ENCODE results near the gene MAGI1. TPM values are rescaled to one million over a fixed set of nuclear protein-coding genes. Genes with fewer than 3 reads are reported as not detected.

Gene MAGI1
- total RNA-seq, 2 donors from 2014 or later, result 23.4 to 41.4 TPM

- Histone ChIP-seq H3K9me3 (no peaks in the 10 kb centered on the region), H3K4me1 (no peaks in the 10 kb centered on the region), H3K9ac (ENCODE audit: low read depth in 2 of 2, low read length in 2 of 2) (no peak overlapping the region), H3K4me3 (no peak overlapping the region), H3K36me3 (no peaks in the 10 kb centered on the region), H3K27me3 (no peaks in the 10 kb centered on the region), H3K27ac (no peak overlapping the region)
- TF ChIP-seq, protein P1, sequence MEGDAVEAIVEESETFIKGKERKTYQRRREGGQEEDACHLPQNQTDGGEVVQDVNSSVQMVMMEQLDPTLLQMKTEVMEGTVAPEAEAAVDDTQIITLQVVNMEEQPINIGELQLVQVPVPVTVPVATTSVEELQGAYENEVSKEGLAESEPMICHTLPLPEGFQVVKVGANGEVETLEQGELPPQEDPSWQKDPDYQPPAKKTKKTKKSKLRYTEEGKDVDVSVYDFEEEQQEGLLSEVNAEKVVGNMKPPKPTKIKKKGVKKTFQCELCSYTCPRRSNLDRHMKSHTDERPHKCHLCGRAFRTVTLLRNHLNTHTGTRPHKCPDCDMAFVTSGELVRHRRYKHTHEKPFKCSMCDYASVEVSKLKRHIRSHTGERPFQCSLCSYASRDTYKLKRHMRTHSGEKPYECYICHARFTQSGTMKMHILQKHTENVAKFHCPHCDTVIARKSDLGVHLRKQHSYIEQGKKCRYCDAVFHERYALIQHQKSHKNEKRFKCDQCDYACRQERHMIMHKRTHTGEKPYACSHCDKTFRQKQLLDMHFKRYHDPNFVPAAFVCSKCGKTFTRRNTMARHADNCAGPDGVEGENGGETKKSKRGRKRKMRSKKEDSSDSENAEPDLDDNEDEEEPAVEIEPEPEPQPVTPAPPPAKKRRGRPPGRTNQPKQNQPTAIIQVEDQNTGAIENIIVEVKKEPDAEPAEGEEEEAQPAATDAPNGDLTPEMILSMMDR (IDR thresholded peaks at IDR 0.05), result no peak
- DNase-seq, result no peak
- intact Hi-C loops (cut with DNase I), result no loop called here
Measured at GRCh38 chr3:65817553-65818126, 221.1 kb downstream of the MAGI1 start.

- Histone ChIP-seq H3K27me3 (no peaks in the 10 kb centered on the region), H3K36me3 (no peaks in the 10 kb centered on the region), H3K4me1 (no peaks in the 10 kb centered on the region), H3K4me3 (no peak overlapping the region), H3K9me3 (no peaks in the 10 kb centered on the region), H3K27ac (no peak overlapping the region), H3K9ac (ENCODE audit: low read depth in 2 of 2, low read length in 2 of 2) (no peak overlapping the region)
- no peak for DNase-seq
- TF ChIP-seq, protein P1 (IDR thresholded peaks at IDR 0.05), result no peak
- intact Hi-C loops (cut with DNase I), result no loop called here
Measured at GRCh38 chr3:65816208-65816607, 222.5 kb downstream of the MAGI1 start.

- intact Hi-C loops (cut with DNase I), result no loop called here
- H3K36me3 ChIP-seq, result no peaks in the 10 kb centered on the region
- TF ChIP-seq, protein P1 (IDR thresholded peaks at IDR 0.05), result no peak
- H3K4me3 ChIP-seq, result no peak overlapping the region
- H3K27me3 ChIP-seq, result no peaks in the 10 kb centered on the region
- H3K9me3 ChIP-seq, result no peaks in the 10 kb centered on the region
- DNase-seq, result no peak
- H3K27ac ChIP-seq, result no peak overlapping the region
- H3K4me1 ChIP-seq, result no peaks in the 10 kb centered on the region
- H3K9ac ChIP-seq (ENCODE audit: low read depth in 2 of 2, low read length in 2 of 2), result no peak overlapping the region
Measured at GRCh38 chr3:65814845-65815578, 223.7 kb downstream of the MAGI1 start.

- intact Hi-C loops (cut with DNase I), result no loop called here
- no peak overlapping the region for H3K4me3 ChIP-seq
- TF ChIP-seq, protein P1 (IDR thresholded peaks at IDR 0.05), result no peak
- no peaks in the 10 kb centered on the region for H3K27me3 ChIP-seq
- no peak for DNase-seq
- no peaks in the 10 kb centered on the region for H3K4me1 ChIP-seq
- no peak overlapping the region for H3K27ac ChIP-seq
- no peak overlapping the region for H3K9ac ChIP-seq (ENCODE audit: low read depth in 2 of 2, low read length in 2 of 2)
- H3K36me3 ChIP-seq, result no peaks in the 10 kb centered on the region
- no peaks in the 10 kb centered on the region for H3K9me3 ChIP-seq
Measured at GRCh38 chr3:65811892-65812291, 226.8 kb downstream of the MAGI1 start.

- Histone ChIP-seq H3K4me1 (no peaks in the 10 kb centered on the region), H3K36me3 (no peaks in the 10 kb centered on the region), H3K9me3 (no peaks in the 10 kb centered on the region), H3K9ac (ENCODE audit: low read depth in 2 of 2, low read length in 2 of 2) (no peak overlapping the region), H3K27me3 (no peaks in the 10 kb centered on the region), H3K27ac (no peak overlapping the region), H3K4me3 (no peak overlapping the region)
- TF ChIP-seq, protein P1 (IDR thresholded peaks at IDR 0.05), result no peak
- DNase-seq, result no peak
- intact Hi-C loops (cut with DNase I), result no loop called here
Measured at GRCh38 chr3:65811086-65811761, 227.5 kb downstream of the MAGI1 start.

Data from colonic mucosa (tissue), 4 donors.